A549 (cell line): Measurements from ENCODE around the gene GC.

Experiments
- EP300 ChIP-seq, 2 experiments: fragments of >200 bp; sonication (Bioruptor Twin); formaldehyde crosslinking; IDR thresholded peaks; 2 replicates in 1 of 2; 3 replicates in 1 of 2; pipeline ENCODE4 v1.6.1; 2016 to 2017
- HDAC2 ChIP-seq: fragments of 200-600 bp; sonication (generic); IDR thresholded peaks from 2 replicates; pipeline ENCODE4 v1.6.1; 2016
- MYC ChIP-seq: IDR thresholded peaks from 2 replicates; pipeline ENCODE4 v1.6.1; 2012; ENCODE audit warnings: mild to moderate bottlenecking, inconsistent platforms, low read length, improper control_type of control experiment, borderline replicate concordance
- POLR2A ChIP-seq: IDR thresholded peaks from 2 replicates; pipeline ENCODE4 v1.6.1; 2012; ENCODE audit warnings: mild to moderate bottlenecking, low read length
- RAD21 ChIP-seq, 2 experiments: fragments of >200 bp in 1 of 2; sonication (Bioruptor Twin) in 1 of 2; formaldehyde crosslinking in 1 of 2; IDR thresholded peaks in 1 of 2; conservative IDR thresholded peaks in 1 of 2; 2 replicates in 1 of 2; 3 replicates in 1 of 2; pipeline ENCODE4 v1.6.1; 2012 to 2018; ENCODE audit warnings: inconsistent platforms in 1 of 2
- RCOR1 ChIP-seq: fragments of 150-350 bp; IDR thresholded peaks from 2 replicates; pipeline ENCODE4 v1.6.1; 2014; ENCODE audit warnings: antibody characterized with exemption, low read length, low read depth
- SREBF2 ChIP-seq: fragments of 450-650 bp; IDR thresholded peaks from 2 replicates; pipeline ENCODE4 v1.6.1; 2014; ENCODE audit warnings: mild to moderate bottlenecking, moderate library complexity
- TF ChIP-seq, protein P1 (sequence below): fragments of >200 bp; sonication (Bioruptor Twin); formaldehyde crosslinking; IDR thresholded peaks from 3 replicates; pipeline ENCODE4 v1.5.1; 2016
- TF ChIP-seq, protein P2 (sequence below): IDR thresholded peaks from 2 replicates; pipeline ENCODE4 v1.6.1; 2012

DNA sequence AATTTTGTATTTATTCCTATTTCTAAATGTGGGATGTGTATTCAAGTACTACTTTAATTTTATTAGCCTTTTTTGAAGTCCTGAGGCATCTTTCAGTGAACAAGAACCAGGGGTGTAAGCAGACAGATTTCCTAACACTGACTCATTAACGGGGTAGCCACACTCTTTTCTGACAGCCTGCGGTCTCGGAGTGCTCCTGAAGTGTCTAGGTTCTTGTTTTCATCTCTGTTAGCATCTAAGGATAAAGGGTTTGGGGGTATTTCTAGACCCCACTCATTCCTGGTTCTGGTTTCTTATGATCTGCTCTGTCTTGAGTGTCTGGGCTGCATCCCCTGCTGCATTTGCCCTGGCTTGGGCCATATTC lies 71.9 kb downstream of the GC start:
- TF ChIP-seq POLR2A = no peak
- no peak for TF ChIP-seq MYC
- TF ChIP-seq, protein P1, sequence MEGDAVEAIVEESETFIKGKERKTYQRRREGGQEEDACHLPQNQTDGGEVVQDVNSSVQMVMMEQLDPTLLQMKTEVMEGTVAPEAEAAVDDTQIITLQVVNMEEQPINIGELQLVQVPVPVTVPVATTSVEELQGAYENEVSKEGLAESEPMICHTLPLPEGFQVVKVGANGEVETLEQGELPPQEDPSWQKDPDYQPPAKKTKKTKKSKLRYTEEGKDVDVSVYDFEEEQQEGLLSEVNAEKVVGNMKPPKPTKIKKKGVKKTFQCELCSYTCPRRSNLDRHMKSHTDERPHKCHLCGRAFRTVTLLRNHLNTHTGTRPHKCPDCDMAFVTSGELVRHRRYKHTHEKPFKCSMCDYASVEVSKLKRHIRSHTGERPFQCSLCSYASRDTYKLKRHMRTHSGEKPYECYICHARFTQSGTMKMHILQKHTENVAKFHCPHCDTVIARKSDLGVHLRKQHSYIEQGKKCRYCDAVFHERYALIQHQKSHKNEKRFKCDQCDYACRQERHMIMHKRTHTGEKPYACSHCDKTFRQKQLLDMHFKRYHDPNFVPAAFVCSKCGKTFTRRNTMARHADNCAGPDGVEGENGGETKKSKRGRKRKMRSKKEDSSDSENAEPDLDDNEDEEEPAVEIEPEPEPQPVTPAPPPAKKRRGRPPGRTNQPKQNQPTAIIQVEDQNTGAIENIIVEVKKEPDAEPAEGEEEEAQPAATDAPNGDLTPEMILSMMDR = no peak
- TF ChIP-seq SREBF2 = no peak
- TF ChIP-seq, protein P2, sequence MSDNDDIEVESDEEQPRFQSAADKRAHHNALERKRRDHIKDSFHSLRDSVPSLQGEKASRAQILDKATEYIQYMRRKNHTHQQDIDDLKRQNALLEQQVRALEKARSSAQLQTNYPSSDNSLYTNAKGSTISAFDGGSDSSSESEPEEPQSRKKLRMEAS = no peak
- no peak for TF ChIP-seq RCOR1
- TF ChIP-seq HDAC2 = no peak
- no peak for TF ChIP-seq EP300 (IDR thresholded peaks at IDR 0.05)
- TF ChIP-seq RAD21 (conservative IDR thresholded peaks at IDR 0.05 in 1 of 2, IDR thresholded peaks at IDR 0.05 in 1 of 2) = no peak
